ENCODE measurements around the gene SCN1B.

SCN1B gene

GRCh38 chr19:35059006-35059798 lies 28.9 kb downstream of the SCN1B start:
- no peak for DNase-seq

- DNase-seq, result no peak
Observed at GRCh38 chr19:35059799-35060091, 29.5 kb downstream of the SCN1B start.

- DNase-seq, result no peak
Observed at GRCh38 chr19:35060160-35060855, 30.0 kb downstream of the SCN1B start.

- DNase-seq, result no peak
Observed at GRCh38 chr19:35061583-35062373, 31.5 kb downstream of the SCN1B start.

GRCh38 chr19:35062942-35063341 lies 32.7 kb downstream of the SCN1B start:
- no peak for DNase-seq

GRCh38 chr19:35063940-35064818 lies 33.9 kb downstream of the SCN1B start:
- DNase-seq, result no peak

- no peak for DNase-seq
Observed at GRCh38 chr19:35065574-35065973, 35.3 kb downstream of the SCN1B start.

- no peak for DNase-seq
Observed at GRCh38 chr19:35066121-35066520, 35.9 kb downstream of the SCN1B start.

GRCh38 chr19:35066691-35067563 lies 36.7 kb downstream of the SCN1B start:
- DNase-seq, result peak; percentile 41

- DNase-seq, result no peak
Observed at GRCh38 chr19:35068941-35069634, 38.8 kb downstream of the SCN1B start.

GRCh38 chr19:35069696-35070095 lies 39.4 kb downstream of the SCN1B start:
- DNase-seq, result no peak

GRCh38 chr19:35070471-35070870 lies 40.2 kb downstream of the SCN1B start:
- DNase-seq, result no peak

- no peak for DNase-seq
Observed at GRCh38 chr19:35073516-35073915, 43.2 kb downstream of the SCN1B start.

GRCh38 chr19:35073941-35074340 lies 43.7 kb downstream of the SCN1B start:
- DNase-seq, result no peak

- DNase-seq, result no peak
Observed at GRCh38 chr19:35074426-35075201, 44.3 kb downstream of the SCN1B start.

- DNase-seq, result no peak
Observed at GRCh38 chr19:35075202-35076025, 45.1 kb downstream of the SCN1B start.

- DNase-seq, result no peak
Observed at GRCh38 chr19:35076026-35076370, 45.7 kb downstream of the SCN1B start.

- DNase-seq, result no peak
Observed at GRCh38 chr19:35076657-35077056, 46.4 kb downstream of the SCN1B start.

- no peak for DNase-seq
Observed at GRCh38 chr19:35077411-35078223, 47.3 kb downstream of the SCN1B start.
